CD4-positive, CD25-positive, alpha-beta regulatory T cell (primary cell): ENCODE results near the gene PIK3R1. TPM values are rescaled to one million over a fixed set of nuclear protein-coding genes. Genes with fewer than 3 reads are reported as not detected.

Source experiments
- ATAC-seq, 2 donors: fragments of 150-1000 bp; cut with Tn5 transposase; one replicate each; pipeline ENCODE4 v1.10.0; 2021; ENCODE audit warnings: low read depth in 2 of 2, moderate number of reproducible peaks in 2 of 2, moderate library complexity in 1 of 2
- DNase-seq, 3 donors: peaks; one replicate each; pipeline versions ENCODE4 v3.0.0 to v3.0.0-alpha.2; 2012 to 2022; ENCODE audit warnings: mixed read lengths in 1 of 3
- H3K27ac ChIP-seq: one replicate; pipeline ENCODE4 v1.7.0; 2013; ENCODE audit warnings: mild to moderate bottlenecking, low read length; ENCODE audit not compliant: insufficient read depth, poor library complexity, severe bottlenecking
- H3K27me3 ChIP-seq: one replicate; pipeline ENCODE4 v1.7.0; 2013; ENCODE audit warnings: low read length; ENCODE audit not compliant: control insufficient read depth, insufficient read depth
- H3K36me3 ChIP-seq: one replicate; pipeline ENCODE4 v1.7.0; 2013; ENCODE audit warnings: mild to moderate bottlenecking, low read length, moderate library complexity; ENCODE audit not compliant: control insufficient read depth, insufficient read depth
- H3K4me1 ChIP-seq: 2 replicates; pipeline ENCODE4 v1.7.0; 2013; ENCODE audit warnings: mild to moderate bottlenecking, low read length; ENCODE audit not compliant: insufficient read depth, control insufficient read depth, poor library complexity, severe bottlenecking
- H3K4me3 ChIP-seq: one replicate; pipeline ENCODE4 v1.7.0; 2013; ENCODE audit warnings: low read depth, mild to moderate bottlenecking, low read length, moderate library complexity
- H3K9me3 ChIP-seq, 2 experiments: 1 replicate in 1 of 2; 2 replicates in 1 of 2; pipeline ENCODE4 v1.7.0; 2013; ENCODE audit warnings: low read length in 2 of 2, mild to moderate bottlenecking in 1 of 2, moderate library complexity in 1 of 2; ENCODE audit not compliant: control insufficient read depth in 2 of 2
- H3K27ac Mint-ChIP-seq, 3 donors: one replicate each; pipeline ENCODE4 v1.8.0; 2020 to 2022; ENCODE audit warnings: mild to moderate bottlenecking in 3 of 3, mixed read lengths in 3 of 3, moderate library complexity in 2 of 3
- H3K27me3 Mint-ChIP-seq: one replicate; pipeline ENCODE4 v1.8.0; 2022; ENCODE audit warnings: mild to moderate bottlenecking, mixed read lengths
- H3K36me3 Mint-ChIP-seq: one replicate; pipeline ENCODE4 v1.8.0; 2020; ENCODE audit warnings: mixed read lengths
- H3K4me1 Mint-ChIP-seq, 4 donors: one replicate each; pipeline ENCODE4 v1.8.0; 2020 to 2022; ENCODE audit warnings: mixed read lengths in 4 of 4, mild to moderate bottlenecking in 1 of 4
- H3K4me3 Mint-ChIP-seq, 4 donors: one replicate each; pipeline ENCODE4 v1.8.0; 2020 to 2022; ENCODE audit warnings: mild to moderate bottlenecking in 4 of 4, mixed read lengths in 4 of 4, moderate library complexity in 3 of 4
- H3K9me3 Mint-ChIP-seq, 7 donors: one replicate each; pipeline ENCODE4 v1.8.0; 2020 to 2022; ENCODE audit warnings: mixed read lengths in 7 of 7, mild to moderate bottlenecking in 3 of 7, moderate library complexity in 2 of 7
- polyA plus RNA-seq, 4 donors: library from polyadenylated mRNA; unstranded; fragments of 300-500 nt; fragmentation: Illumina TruSeq; gene quantifications; one replicate each; pipeline ENCODE4 v1.2.3, GENCODE V29; 2021
- total RNA-seq: library from RNA; stranded (reverse); gene quantifications from one replicate; pipeline ENCODE4 v1.2.3, GENCODE V29; 2022

Gene PIK3R1
- total and polyA plus RNA-seq, 5 donors from 2014 or later, result 75.9 to 366 (median 120) TPM

DNA sequence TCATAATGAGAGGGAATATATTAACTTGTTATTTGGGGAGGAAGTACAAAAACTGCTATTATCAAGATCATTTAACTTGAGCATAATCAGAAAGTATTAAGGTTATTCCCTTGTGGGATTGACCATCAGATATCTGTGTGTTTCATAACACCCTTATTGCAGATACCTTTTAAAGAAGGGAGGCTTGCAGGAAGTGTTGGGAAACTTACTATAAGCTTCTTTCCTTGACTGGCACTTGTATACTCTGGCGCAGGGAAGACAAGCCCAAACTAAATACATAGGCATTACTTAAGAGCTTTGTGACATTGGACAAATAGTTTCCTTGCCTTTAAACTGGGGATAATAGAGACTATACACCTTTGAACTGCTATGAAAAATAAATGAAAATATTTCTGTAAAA lies 50.9 kb downstream of the PIK3R1 start:
- H3K27me3 Mint-ChIP-seq, result no peaks in the 10 kb centered on the region
- ATAC-seq (no peak), DNase-seq (no peak)
- peak overlapping the region; percentile 77 to 94 (median 86) for H3K27ac Mint-ChIP-seq
- peak overlapping the region; percentile 8 to 45 (median 22) for H3K4me3 Mint-ChIP-seq
- Histone ChIP-seq H3K9me3 (no peaks in the 10 kb centered on the region), H3K4me1 (peaks cover 83% of the 10 kb centered on the region), H3K36me3 (no peaks in the 10 kb centered on the region), H3K27ac (peak overlapping the region; percentile 60), H3K27me3 (no peaks in the 10 kb centered on the region), H3K4me3 (peak overlapping the region; percentile 49)
- peaks cover 13% of the 10 kb centered on the region for H3K36me3 Mint-ChIP-seq
- no peaks in the 10 kb centered on the region for H3K9me3 Mint-ChIP-seq
- peaks cover 54 to 90% (median 77%) of the 10 kb centered on the region in 4 donors for H3K4me1 Mint-ChIP-seq

- DNase-seq (no peak), ATAC-seq (no peak)
- H3K4me3 Mint-ChIP-seq, result peak overlapping the region in 3 of 4 donors; percentile 8 to 45 (median 10)
- H3K9me3 ChIP-seq, result no peaks in the 10 kb centered on the region
- H3K27ac Mint-ChIP-seq, result peak overlapping the region; percentile 23 to 92 (median 77)
- no peaks in the 10 kb centered on the region for H3K27me3 ChIP-seq
- peak overlapping the region; percentile 49 for H3K4me3 ChIP-seq
- no peaks in the 10 kb centered on the region for H3K36me3 ChIP-seq
- H3K4me1 Mint-ChIP-seq, result peaks cover 58 to 90% (median 76%) of the 10 kb centered on the region in 4 donors
- H3K4me1 ChIP-seq, result peaks cover 83% of the 10 kb centered on the region
- peak overlapping the region; percentile 60 for H3K27ac ChIP-seq
- no peaks in the 10 kb centered on the region for H3K27me3 Mint-ChIP-seq
- H3K36me3 Mint-ChIP-seq, result peaks cover 13% of the 10 kb centered on the region
- no peaks in the 10 kb centered on the region for H3K9me3 Mint-ChIP-seq
These were observed 51.5 kb downstream of the PIK3R1 start for GRCh38 chr5:68267066-68267465.

DNA sequence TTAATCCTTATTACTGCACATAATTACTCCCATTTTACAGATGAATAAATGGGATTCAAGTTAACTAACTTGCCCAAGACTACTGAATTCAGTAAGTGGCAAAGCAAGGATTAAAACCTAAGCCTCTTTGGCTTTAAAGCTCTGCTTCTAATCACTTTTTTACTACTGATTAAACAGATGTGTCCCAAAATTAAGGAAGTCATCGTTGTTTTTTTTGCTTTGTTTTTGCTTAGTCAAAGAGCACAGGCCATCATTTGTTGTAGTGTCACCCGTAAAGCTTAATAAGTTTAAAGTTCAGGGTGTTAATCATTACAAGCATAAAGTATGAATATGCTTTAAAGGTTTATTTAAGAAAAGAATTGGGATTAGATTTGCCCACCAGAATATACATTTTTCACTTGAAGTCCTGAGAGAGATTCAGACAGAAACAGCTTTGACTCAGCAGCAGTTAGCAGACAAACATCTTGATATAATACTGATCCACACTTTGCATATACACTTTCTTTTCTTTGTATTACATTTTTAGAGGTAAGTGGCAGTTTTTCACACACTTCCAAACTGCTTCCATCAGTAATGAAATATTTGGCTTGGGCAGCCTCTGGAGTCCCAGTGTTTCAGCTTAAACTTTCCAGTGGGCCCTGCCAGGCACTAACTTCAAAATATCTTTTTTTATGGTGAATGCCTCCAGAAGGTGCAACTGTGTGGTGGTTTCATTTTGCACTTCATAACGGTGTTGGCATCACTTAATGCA lies 52.7 kb downstream of the PIK3R1 start:
- Mint-ChIP-seq H3K4me1 (peaks cover 62 to 98% (median 82%) of the 10 kb centered on the region in 4 donors), H3K36me3 (peaks cover 13% of the 10 kb centered on the region), H3K27ac (peak overlapping the region; percentile 70 to 97 (median 85)), H3K27me3 (no peaks in the 10 kb centered on the region), H3K9me3 (no peaks in the 10 kb centered on the region), H3K4me3 (peak overlapping the region; percentile 29 to 92 (median 64))
- H3K27ac ChIP-seq, result peak overlapping the region; percentile 60
- no peaks in the 10 kb centered on the region for H3K9me3 ChIP-seq
- H3K4me1 ChIP-seq, result peaks cover 93% of the 10 kb centered on the region
- H3K36me3 ChIP-seq, result no peaks in the 10 kb centered on the region
- no peak for DNase-seq
- H3K27me3 ChIP-seq, result no peaks in the 10 kb centered on the region
- no peak for ATAC-seq
- H3K4me3 ChIP-seq, result peak overlapping the region; percentile 71

- ATAC-seq (no peak), DNase-seq (no peak)
- peaks cover 16% of the 10 kb centered on the region for H3K36me3 Mint-ChIP-seq
- no peaks in the 10 kb centered on the region for H3K27me3 ChIP-seq
- no peaks in the 10 kb centered on the region for H3K9me3 Mint-ChIP-seq
- peaks cover 60 to 98% (median 83%) of the 10 kb centered on the region in 4 donors for H3K4me1 Mint-ChIP-seq
- H3K4me3 Mint-ChIP-seq, result peak overlapping the region; percentile 29 to 92 (median 64)
- peak overlapping the region; percentile 50 for H3K27ac ChIP-seq
- H3K27me3 Mint-ChIP-seq, result no peaks in the 10 kb centered on the region
- peaks cover 4% of the 10 kb centered on the region for H3K36me3 ChIP-seq
- H3K4me1 ChIP-seq, result peaks cover 96% of the 10 kb centered on the region
- no peaks in the 10 kb centered on the region for H3K9me3 ChIP-seq
- peak overlapping the region; percentile 70 to 97 (median 85) for H3K27ac Mint-ChIP-seq
- H3K4me3 ChIP-seq, result peak overlapping the region; percentile 71
These were observed 53.2 kb downstream of the PIK3R1 start for GRCh38 chr5:68268852-68269130.

GRCh38 chr5:68269820-68270219 lies 54.3 kb downstream of the PIK3R1 start:
- peaks cover 9% of the 10 kb centered on the region for H3K36me3 ChIP-seq
- ATAC-seq (no peak), DNase-seq (no peak)
- H3K9me3 ChIP-seq, result no peaks in the 10 kb centered on the region
- Mint-ChIP-seq H3K27me3 (no peaks in the 10 kb centered on the region), H3K4me3 (peak overlapping the region in 3 of 4 donors; percentile 9 to 66 (median 52)), H3K9me3 (no peaks in the 10 kb centered on the region), H3K36me3 (peaks cover 20% of the 10 kb centered on the region), H3K4me1 (peaks cover 64 to 98% (median 82%) of the 10 kb centered on the region in 4 donors), H3K27ac (peak overlapping the region; percentile 50 to 70 (median 57))
- peak overlapping the region; percentile 54 for H3K27ac ChIP-seq
- peak overlapping the region; percentile 51 for H3K4me3 ChIP-seq
- no peaks in the 10 kb centered on the region for H3K27me3 ChIP-seq
- peaks cover 98% of the 10 kb centered on the region for H3K4me1 ChIP-seq

DNA sequence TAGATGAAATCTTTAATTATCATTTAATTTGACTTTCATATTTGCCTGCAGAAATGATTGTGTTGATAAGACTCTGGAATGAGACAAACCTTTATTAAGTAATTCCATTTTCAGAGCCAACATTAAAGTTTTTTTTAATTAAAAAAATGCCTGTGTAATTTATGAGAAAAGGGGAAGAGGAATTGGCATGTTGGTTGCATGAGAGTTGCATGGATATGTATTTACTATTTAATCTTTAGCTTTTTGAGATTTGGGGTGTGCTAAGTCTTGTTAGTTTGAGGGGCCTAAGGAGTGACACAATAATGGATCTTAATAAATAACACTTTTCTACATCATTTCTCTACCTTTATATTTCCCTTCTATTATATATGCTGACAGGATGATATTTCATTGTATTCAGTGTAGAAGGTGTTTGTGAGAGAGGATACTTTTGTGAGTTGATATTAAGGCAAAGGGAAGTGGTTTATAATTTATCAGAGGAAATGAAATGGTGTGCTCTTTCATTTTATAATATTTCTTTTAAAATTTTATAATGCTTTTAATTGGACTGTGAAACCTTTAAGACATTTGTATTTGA lies 54.9 kb downstream of the PIK3R1 start:
- Mint-ChIP-seq H3K27ac (peak overlapping the region; percentile 50 to 76 (median 70)), H3K4me1 (peaks cover 66 to 98% (median 81%) of the 10 kb centered on the region in 4 donors), H3K27me3 (peaks cover 4% of the 10 kb centered on the region), H3K4me3 (peak overlapping the region; percentile 38 to 79 (median 70)), H3K36me3 (peaks cover 19% of the 10 kb centered on the region), H3K9me3 (peaks cover 0 to 1% (median 0%) of the 10 kb centered on the region in 7 donors)
- peak overlapping the region; percentile 54 for H3K27ac ChIP-seq
- DNase-seq, result no peak
- peaks cover 9% of the 10 kb centered on the region for H3K36me3 ChIP-seq
- ATAC-seq, result no peak
- peaks cover 98% of the 10 kb centered on the region for H3K4me1 ChIP-seq
- no peaks in the 10 kb centered on the region for H3K27me3 ChIP-seq
- peak overlapping the region; percentile 51 for H3K4me3 ChIP-seq
- H3K9me3 ChIP-seq, result no peaks in the 10 kb centered on the region

DNA sequence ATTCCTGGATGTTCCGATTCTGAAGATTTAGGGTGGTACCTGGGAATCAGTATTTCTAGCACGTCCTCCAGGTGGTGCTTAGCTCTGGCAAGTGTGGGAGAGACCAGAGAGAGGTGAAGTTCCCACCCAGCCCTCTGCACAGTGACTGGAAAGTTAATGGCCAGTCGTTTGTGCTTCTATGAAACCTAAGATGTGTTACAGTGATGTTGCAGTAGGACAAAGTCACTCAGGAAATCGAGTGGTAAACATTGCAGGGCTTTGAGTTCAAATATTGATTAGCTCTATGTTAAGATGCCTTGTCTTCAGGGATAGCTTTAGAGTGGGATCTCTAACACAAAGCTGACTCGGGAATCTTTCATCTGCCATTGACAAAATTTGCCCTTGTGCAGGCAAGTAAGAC lies 55.6 kb downstream of the PIK3R1 start:
- peak overlapping the region in 3 of 4 donors; percentile 42 to 79 (median 66) for H3K4me3 Mint-ChIP-seq
- Histone ChIP-seq H3K27me3 (no peaks in the 10 kb centered on the region), H3K9me3 (no peaks in the 10 kb centered on the region), H3K4me1 (peaks cover 98% of the 10 kb centered on the region), H3K27ac (peak overlapping the region; percentile 15), H3K36me3 (peaks cover 9% of the 10 kb centered on the region), H3K4me3 (peak overlapping the region; percentile 51)
- ATAC-seq (no peak), DNase-seq (no peak)
- peaks cover 61 to 98% (median 79%) of the 10 kb centered on the region in 4 donors for H3K4me1 Mint-ChIP-seq
- peaks cover 0 to 1% (median 0%) of the 10 kb centered on the region in 7 donors for H3K9me3 Mint-ChIP-seq
- H3K27me3 Mint-ChIP-seq, result peaks cover 5% of the 10 kb centered on the region
- peaks cover 17% of the 10 kb centered on the region for H3K36me3 Mint-ChIP-seq
- H3K27ac Mint-ChIP-seq, result peak overlapping the region in 2 of 3 donors; percentile 7 to 50
